ENCODE results near the gene FOXL1.
A peak's percentile ranks its signal among the peaks of the same experiment; 100 is the strongest.

The FOXL1 gene

DNA sequence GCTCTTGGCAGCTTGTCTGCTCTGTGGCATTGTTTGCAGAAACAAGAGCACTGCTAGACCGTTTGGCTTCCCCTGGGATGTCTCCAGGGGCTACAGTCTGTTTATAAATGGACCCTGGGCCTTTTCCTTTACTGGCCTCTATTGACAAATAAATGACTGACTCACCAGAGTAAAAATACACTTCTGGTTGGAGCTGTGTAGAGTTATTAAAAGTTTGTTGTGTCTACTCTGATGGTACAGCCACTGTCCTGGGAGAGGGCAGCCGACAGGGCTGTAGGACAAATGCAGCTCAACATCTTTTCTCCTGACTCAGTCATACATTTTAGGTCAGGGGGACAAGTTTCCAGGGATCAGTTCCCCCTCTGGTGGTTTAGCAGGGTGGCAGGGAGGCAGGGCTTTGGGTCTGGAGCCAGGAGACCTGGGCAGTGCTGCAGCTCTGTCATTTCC lies 30.0 kb downstream of the FOXL1 start:
- FAIRE-seq = no peak

GRCh38 chr16:86609115-86609514 lies 30.8 kb downstream of the FOXL1 start:
- peak; percentile 96 for FAIRE-seq

- no peak for FAIRE-seq
Measured at GRCh38 chr16:86609661-86610060, 31.3 kb downstream of the FOXL1 start.

DNA sequence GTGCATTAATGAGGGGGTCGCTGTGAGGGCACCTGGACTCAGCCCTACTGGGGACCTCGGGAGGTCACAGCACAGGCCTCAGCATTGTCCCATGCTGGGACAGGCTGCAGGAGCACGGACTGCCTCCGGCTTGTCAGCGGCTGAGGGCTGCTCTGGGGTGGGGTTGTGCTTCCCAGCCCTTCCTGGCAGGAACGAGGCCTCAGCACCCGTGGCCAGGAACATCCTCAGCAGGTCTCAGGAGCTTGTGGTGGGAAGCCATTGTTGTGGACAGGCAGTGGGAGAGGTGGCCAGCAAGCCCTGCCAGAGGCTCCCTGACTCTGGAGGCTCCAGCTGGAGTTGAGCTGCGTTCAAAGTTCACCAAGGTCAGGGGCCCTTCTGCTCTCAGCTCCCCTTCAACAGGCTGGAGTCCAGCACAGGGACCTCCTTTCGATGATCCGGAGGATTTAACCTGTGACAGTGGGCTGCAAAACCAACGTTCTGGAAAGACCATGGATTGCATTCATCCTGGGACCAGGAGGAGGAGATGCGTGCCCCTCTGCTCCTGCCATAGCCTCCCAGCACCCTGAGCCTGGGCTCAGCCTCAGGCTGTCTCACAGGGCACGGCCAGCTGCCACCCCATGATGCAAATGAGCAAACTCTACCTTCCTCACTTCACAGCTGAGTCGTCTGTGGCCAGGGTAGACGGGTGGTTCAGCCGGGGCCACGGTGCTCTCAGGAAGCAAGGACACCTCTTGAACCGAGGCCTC lies 32.6 kb downstream of the FOXL1 start:
- FAIRE-seq = no peak

DNA sequence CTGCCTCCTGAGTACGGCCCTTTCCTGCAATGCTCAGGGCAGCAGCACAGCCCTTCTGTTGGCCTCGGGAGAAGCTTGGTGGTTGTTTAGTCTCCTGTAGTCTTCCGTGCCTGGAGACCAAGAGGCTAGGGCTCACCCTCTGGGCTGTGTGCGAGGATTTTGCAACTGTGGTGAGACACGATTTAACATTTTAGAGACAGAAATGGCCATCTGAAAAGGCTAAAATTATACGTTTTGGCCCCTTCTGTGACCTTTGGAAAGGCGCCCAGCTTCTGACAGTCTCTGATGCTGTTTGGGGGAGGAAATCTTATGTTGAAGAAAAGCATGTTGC lies 33.1 kb downstream of the FOXL1 start:
- no peak for FAIRE-seq

DNA sequence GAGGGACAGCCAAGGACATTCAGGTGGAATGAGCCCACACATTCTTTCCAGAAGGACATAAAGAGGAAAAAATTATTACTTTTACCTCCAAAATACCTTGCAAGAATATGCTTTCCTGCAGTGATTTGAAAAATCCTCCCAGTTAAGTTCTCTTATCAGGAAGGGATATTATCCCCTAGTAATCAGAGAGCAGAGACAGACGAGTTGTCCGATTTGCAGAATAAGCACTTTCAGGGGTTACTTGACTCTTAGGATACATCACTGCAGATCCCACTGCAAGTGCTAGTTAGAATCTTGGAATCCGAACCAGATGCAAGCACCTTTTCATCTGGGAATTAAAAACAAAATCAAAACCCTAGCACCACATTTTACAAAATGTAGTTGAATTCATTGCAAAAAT lies 33.6 kb downstream of the FOXL1 start:
- FAIRE-seq = no peak

GRCh38 chr16:86614699-86615098 lies 36.4 kb downstream of the FOXL1 start:
- FAIRE-seq = peak; percentile 78

GRCh38 chr16:86616906-86617305 lies 38.6 kb downstream of the FOXL1 start:
- no peak for FAIRE-seq

- no peak for FAIRE-seq
Measured at GRCh38 chr16:86618431-86619238, 40.3 kb downstream of the FOXL1 start.

DNA sequence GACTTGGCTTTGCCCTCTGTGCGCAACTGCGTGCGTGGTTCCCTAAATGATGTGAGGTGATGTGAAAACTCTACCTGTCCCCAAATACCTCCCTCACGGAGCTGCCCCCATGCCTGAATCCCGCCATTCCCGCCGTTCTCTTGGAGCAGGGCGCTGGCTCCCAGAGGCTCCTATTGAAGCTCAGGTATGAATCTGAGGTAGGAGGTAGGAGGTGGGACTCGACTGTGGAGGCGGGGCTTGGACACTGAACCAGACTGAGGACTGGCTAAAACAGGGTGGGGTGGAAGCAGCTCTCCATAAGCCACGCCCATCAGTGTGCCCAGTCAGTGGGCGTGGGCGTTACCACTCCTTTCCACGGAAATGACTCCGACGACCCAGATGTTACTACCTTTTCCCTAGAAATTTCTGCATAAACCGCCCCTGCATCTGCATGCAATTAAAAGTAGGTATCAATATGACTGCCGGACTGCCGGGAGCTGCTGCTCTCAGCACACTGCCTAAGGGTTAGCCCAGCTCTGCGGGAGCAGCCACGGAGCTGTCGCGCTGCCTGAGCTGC lies 41.0 kb downstream of the FOXL1 start:
- no peak for FAIRE-seq

DNA sequence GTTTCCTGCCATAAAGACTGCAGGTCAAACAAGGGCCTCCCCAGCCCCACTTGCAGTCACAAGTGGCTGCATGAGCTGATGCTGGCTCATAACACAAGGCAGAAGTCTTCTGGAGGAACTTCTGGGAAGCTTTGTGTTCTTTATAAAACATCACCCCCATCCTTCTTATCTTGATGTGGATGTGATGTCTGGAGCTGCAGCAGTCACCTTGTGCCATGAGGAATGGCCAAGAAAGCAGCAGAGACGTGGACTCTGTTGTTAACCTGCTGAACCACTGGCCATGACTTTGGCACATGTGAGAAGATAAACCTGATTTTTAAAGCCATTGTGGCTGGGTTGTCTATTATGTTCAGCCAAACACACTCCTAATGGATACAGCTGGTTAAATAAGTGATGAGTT lies 41.8 kb downstream of the FOXL1 start:
- no peak for FAIRE-seq

GRCh38 chr16:86621966-86622365 lies 43.6 kb downstream of the FOXL1 start:
- no peak for FAIRE-seq

- FAIRE-seq = no peak
Measured at GRCh38 chr16:86622700-86623615, 44.6 kb downstream of the FOXL1 start.

GRCh38 chr16:86625029-86625428 lies 46.7 kb downstream of the FOXL1 start:
- FAIRE-seq = no peak

DNA sequence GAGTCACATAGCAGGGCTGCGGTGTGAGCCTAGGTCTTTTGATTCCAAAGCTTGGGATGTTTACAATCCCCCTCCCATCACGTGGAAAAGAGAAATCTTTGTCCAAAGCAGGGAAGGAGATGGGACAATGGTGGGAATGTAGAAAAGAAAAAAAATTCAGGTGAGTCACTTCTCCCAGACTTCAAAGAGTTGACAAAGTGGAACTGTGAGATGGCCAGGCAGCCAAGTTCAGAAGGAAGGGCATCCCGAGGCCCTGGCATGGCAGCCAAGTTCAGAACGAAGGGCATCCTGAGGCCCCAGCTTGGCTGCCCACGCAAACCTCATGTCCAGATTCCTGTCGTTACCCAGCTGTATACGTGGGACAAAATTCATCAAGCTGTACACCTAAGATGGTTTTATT lies 47.5 kb downstream of the FOXL1 start:
- FAIRE-seq = no peak

GRCh38 chr16:86626284-86626683 lies 47.9 kb downstream of the FOXL1 start:
- no peak for FAIRE-seq

- no peak for FAIRE-seq
Measured at GRCh38 chr16:86626966-86627365, 48.6 kb downstream of the FOXL1 start.

- FAIRE-seq = no peak
Measured at GRCh38 chr16:86628614-86629013, 50.3 kb downstream of the FOXL1 start.

DNA sequence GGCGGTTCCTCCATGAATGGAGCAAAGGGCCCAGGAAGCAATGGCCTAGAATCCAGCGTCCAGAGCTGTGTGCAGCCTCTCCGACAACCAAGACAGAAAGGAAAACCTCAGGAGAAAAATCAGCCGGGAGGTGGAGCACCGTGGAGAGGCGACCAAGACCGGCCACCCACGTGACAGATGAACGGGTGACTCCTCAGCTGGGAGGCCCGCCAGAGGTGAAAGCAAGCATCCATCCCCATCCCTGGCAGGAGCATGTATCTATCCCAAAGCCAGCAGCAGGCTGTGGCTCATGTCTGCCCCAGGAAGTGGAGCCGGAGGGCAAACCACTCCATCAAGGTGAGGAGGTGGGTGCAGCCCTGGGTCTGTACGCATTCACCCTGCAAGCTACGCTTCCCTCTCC lies 52.1 kb downstream of the FOXL1 start:
- no peak for FAIRE-seq

GRCh38 chr16:86631444-86631843 lies 53.1 kb downstream of the FOXL1 start:
- no peak for FAIRE-seq

Measured in G401.6 (cell line).